Left ventricle myocardium superior (tissue), 1 donor: ENCODE results near the gene MS4A6E. TPM values are rescaled to one million over a fixed set of nuclear protein-coding genes. Genes with fewer than 3 reads are reported as not detected.

Source experiments
- ATAC-seq: fragments of 200-7000 bp; cut with Tn5 transposase; one replicate; pipeline ENCODE4 v1.9.1; 2020; ENCODE audit warnings: mild to moderate bottlenecking, moderate library complexity
- DNase-seq: peaks from one replicate; pipeline ENCODE4 v3.0.0-alpha.2; 2020
- intact Hi-C: fragments of 100-400 bp; cut with micrococcal nuclease; formaldehyde crosslinking; loops from one replicate; pipeline ENCODE4 v1.11.0; 2022
- total RNA-seq: library from RNA; stranded (reverse); fragmentation: NEBNext Ultra II Directional; extraction: Animal tissue kit (Norgen Biotek cat#: 25700); gene quantifications from one replicate; pipeline ENCODE4 v1.2.1, GENCODE V29; 2021
- donor health status: DM: no; HTN: yes; CAD: no; lungs with severe emphysema.

The MS4A6E gene
- total RNA-seq, 1 donor from 2014 or later = not detected

DNA sequence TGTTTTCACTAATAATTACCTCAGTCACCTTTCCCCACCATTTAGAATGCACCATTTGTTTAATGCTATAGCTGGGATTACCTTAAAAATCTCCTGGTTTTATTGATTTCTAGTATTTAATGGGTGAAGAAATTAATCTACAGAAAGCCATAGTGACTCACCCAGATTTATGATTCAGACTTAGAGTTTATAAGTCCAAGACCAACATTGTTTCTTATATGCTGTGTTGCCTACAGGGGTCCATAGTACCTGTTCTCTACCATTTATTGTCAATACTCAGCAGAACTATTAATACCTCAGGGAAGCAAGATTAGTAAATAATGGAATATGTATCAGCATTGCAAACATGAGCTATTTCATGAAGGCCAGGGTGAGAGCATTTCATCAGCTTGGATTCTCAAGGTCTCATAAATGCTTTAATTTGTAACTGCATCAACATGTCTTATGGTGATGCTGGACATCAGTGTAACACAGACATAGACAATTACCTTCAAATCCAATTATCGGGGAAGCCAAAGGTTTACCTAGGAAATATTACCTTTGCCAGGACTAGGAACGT is 43.3 kb downstream of the MS4A6E start:
- intact Hi-C loops = no loop called here

DNA sequence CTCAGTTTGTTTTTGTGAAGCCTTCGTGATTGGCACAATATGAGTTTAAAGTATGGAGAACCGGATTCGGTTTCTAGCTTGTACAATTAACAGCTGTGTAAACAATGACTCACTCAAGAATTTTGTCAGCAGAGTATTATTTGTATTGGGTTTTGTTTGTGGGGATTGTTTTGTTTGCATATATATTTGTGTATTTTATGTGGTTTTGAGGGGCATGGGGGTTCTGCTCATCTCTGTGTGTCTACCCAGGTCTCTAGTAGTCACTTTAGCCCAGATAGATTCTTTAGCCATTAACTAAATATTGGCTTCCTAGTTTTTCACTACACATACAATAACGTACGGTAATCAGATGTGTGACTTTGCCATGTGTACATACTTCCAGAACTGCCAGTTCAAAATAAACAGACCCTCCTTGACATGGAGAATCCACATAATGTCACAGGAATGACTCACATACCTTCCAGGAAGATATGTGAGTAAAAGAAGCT is 43.8 kb downstream of the MS4A6E start:
- DNase-seq (no peak), ATAC-seq (no peak)
- intact Hi-C loops = no loop called here

More for the DNA sequence above, 43.3 kb downstream of the MS4A6E start:
- DNase-seq = no peak
- ATAC-seq = no peak

DNA sequence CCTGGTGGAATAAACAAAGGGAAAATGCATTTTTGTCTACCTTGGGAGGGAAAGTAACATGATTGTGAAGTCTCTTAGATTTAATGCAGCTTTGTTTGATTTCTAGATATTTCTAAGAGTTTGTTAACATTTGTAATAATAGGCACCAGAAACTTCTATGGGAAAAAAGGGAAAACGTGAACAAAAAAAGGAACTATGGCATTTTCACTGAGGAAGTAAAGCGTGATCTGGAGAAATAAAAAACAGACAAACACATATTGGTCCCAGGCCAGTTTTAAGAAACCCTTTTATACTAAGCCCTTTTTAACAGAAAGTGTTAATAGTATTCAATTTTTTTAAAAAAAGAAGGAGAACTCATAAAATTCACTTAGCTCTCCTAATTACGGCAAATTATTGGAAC is 44.3 kb downstream of the MS4A6E start:
- no peak for ATAC-seq
- intact Hi-C loops = no loop called here

DNA sequence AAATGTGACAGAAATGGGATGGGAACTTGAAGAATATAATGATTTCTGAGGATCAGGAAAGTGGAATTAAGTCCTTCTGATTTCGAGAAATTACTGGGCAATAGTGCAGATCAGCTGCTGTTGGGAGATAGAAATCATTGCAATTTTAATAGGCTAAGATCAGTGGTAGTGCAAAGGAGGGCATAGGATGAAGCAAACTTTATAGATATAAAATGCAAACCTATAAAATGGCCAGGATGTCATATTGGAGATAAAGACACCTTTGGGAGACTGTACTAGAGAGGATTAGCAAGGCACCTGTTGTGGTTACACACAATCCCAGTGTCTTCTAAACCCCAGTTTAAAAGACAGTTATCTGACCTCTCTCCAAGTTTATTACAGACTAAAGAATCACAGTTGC is 44.8 kb downstream of the MS4A6E start:
- DNase-seq (no peak), ATAC-seq (no peak)
- intact Hi-C loops = no loop called here

More for the DNA sequence above, 44.3 kb downstream of the MS4A6E start:
- no peak for DNase-seq

DNA sequence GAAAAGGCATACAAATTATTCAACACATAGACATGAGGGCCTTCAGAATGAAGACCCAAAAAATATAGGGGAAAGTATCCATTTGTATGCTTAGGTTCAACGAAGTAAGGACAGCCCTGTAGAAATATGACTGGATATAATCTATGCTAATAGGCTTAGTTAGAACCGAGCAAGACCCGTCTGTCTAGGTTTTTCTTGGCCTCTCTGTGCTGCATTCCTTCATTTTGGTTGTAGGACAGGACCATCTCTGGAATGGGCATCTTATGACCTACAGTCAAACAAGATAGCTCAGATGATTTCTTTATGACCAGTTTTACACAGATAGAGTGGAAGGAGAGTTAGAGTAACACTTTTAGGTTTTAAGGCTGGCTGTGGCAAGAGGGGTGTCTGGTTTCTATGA is 45.7 kb downstream of the MS4A6E start:
- DNase-seq (no peak), ATAC-seq (no peak)
- intact Hi-C loops = no loop called here

DNA sequence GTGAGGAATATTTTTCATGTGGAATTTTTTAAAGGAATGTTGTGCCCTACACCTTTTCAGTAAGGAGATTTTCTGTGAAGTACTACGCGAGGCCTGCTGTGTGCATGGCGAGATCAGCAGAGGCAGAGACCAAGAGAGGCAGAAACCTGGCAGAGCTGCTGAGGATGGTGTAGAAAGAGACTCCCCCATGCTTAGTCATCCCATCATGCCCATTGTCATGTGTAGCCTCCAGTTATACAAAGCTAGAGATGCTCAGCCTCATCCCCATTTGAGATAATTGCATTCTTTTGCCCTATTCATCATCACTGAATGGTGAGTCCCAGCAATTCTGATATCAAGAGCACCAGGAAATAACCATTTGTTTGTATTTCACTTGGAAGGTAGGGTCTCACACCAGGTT is 48.3 kb downstream of the MS4A6E start:
- ATAC-seq = no peak

DNA sequence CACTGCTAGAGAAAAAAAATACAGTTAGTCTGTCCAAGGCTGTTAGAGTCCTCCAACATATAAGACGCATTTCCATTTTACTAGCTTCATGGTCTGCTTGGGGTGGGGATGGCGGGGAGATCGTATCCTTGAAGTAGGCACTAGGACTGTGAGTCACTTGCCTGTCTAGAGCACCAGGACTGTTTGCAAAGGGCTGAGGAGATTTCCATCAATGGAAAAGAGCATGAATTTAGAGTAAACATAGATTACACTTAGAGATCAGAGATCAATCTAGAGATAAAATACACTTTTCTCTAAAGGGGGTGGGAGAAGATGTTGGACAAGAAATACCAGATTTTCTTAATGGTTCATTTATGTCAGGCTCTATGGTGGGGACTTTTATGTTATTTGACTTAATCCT is 49.5 kb downstream of the MS4A6E start:
- intact Hi-C loops = no loop called here
- ATAC-seq (no peak), DNase-seq (no peak)

More for the DNA sequence above, 48.3 kb downstream of the MS4A6E start:
- no peak for DNase-seq
- intact Hi-C loops = no loop called here

DNA sequence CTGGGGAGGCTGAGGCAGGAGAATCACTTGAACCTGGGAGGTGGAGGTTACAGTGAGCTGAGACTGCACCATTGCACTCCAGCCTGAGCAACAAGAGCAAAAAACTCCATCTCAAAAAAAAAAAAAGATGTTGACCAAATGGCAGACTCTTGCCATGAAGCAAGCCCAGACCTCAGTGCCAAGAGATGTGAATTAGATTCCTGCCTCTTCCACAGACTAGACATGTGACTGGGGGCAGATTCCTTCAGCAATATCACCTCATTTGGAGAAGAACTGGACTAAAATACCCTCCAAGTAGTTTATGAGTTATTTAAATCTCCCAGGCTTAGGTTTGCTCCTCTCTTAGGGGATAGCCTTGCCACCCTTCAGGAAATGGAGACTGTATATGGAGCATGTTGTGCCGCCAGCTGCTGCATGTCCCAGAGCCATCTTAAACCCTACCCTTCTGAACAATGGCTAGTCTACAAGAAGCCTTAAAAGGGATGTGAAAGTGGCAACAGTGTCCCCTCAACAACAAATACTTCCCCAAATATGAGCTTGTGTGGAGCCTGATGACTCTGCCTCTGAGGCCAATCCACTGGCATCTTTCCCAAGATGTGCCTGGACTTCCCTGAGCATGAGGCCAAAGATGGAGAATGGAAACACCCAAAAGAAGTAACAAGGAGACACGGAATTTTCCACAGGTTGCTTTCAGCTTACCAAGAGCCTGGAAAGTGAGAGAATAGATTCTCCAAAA is 50.5 kb downstream of the MS4A6E start:
- intact Hi-C loops = no loop called here

DNA sequence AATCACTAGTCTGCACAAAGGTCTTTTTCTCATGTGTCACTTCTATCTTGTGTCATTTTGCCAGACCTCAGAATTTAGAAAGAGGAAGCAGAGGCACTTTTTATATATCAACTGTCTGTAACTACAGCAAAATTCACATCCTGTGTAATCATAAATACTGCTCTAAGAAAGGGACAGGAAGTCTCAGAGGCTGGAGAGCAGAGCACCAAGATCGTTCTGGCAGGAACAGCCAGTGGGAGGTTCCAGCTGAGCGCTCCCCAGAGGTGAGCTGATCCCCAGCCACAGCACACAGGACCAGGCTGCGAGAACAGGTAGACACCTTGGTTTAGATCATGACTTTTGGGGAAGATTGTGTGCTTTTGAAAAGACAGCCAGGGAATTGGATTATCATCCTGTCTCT is 51.3 kb downstream of the MS4A6E start, which contains the start of gene MS4A7:
Gene MS4A7 (plus strand): TSS at position 179 of the 400 bp plus-strand sequence. CDS start 4,610 bp downstream, outside the sequence.
- peak; percentile 38 for DNase-seq
- peak; percentile 83 for ATAC-seq
- intact Hi-C loops = no loop called here

More for the DNA sequence above, 50.5 kb downstream of the MS4A6E start:
- ATAC-seq (peak; percentile 84), DNase-seq (peak; percentile 55)

DNA sequence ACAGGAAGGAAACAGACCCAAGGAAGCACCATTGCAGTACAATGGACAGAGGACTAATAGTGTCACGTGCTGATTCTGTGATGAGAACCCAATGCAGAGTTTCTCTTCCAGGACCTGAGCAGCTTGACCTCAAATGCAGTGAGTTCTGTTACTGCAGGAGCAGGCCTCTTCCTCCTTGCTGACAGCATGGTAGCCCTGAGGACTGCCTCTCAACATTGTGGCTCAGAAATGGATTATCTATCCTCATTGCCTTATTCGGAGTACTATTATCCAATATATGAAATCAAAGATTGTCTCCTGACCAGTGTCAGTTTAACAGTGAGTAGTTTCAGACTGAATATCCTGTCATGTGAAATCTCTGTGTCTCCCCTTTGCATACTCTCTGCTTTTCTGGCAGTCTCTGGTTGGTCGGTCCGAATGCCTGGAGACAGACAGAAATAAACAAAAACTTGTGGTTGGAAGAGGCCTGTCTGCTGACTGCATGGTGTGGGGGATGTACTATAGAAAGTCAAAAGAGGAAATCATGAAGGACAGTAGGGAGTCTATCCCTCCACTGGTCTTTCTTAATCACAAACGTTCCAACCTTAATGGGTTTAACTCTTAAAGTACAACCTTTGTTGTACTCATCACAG is 62.3 kb downstream of the MS4A6E start:
- DNase-seq (no peak), ATAC-seq (peak; percentile 78)
- intact Hi-C loops = no loop called here

DNA sequence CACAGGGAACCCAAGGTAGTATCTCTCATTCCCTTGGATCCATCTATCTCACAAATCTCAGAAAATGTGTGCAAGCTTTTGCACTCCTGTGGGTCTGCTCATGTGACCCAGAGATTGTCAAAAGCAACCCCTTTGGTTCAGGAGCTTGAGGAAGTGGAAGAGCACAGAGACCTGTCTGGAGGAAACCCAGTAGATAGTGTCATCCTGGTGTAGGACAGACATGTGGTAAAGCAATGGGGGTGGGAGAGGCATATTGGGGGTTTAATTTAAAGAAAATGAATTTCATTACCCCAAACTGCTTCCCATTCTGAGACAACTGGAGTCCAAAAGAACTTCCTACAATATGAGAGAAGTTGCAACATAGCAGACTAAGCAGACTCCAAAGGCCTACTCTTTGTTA is 63.4 kb downstream of the MS4A6E start:
- DNase-seq (no peak), ATAC-seq (no peak)
- intact Hi-C loops = no loop called here

Other genes starting within 250 kb of the MS4A6E start
- gene MS4A2, start 238.6 kb upstream of the MS4A6E start, total RNA-seq = 0.42 TPM
- 49.3 TPM for gene MS4A6A, start 144.2 kb upstream of the MS4A6E start, total RNA-seq
- gene MS4A4E, start 84.1 kb upstream of the MS4A6E start, total RNA-seq = 0.79 TPM
- gene MS4A4A, start 46.6 kb upstream of the MS4A6E start, total RNA-seq = 13.4 TPM
- gene MS4A7, start 51.3 kb downstream of the MS4A6E start, total RNA-seq = 13.0 TPM
- gene MS4A14, start 69.2 kb downstream of the MS4A6E start, total RNA-seq = 0.52 TPM
- gene MS4A5, start 102.3 kb downstream of the MS4A6E start, total RNA-seq = not detected
- gene MS4A1, start 128.6 kb downstream of the MS4A6E start, total RNA-seq = not detected
- not detected for gene MS4A12, start 165.5 kb downstream of the MS4A6E start, total RNA-seq
- not detected for gene MS4A13, start 188.1 kb downstream of the MS4A6E start, total RNA-seq